H1 (cell line): ENCODE measurements around the gene LIN54. TPM values are rescaled to one million over a fixed set of nuclear protein-coding genes. Genes with fewer than 3 reads are reported as not detected.

Experiments used
- CTCF ChIA-PET: fragments of 300-600 bp; sonication (Branson Sonifier 250); formaldehyde crosslinking; loops from one replicate; lab custom pipeline; 2021; ENCODE audit not compliant: partially characterized antibody; lab: Charles Lee
- POLR2A ChIA-PET: fragments of 300-600 bp; sonication (Branson Sonifier 250); formaldehyde crosslinking; loops from one replicate; lab custom pipeline; 2021; ENCODE audit warnings: inconsistent platforms; ENCODE audit not compliant: partially characterized antibody; lab: Charles Lee
- DNase-seq, 2 experiments: peaks; one replicate each; pipeline versions ENCODE4 v3.0.0 to v3.0.0-alpha.2; 2010 to 2022; ENCODE audit warnings: low spot score in 2 of 2, low read depth in 1 of 2, mixed read lengths in 1 of 2
- FAIRE-seq: peaks from 2 replicates; lab custom pipeline; 2011; peaks lifted over from hg19 to GRCh38; lab: Jason Lieb, UNC
- H2AFZ ChIP-seq: 2 replicates; pipeline ENCODE4 v1.8.1; 2012; ENCODE audit warnings: low read length, inconsistent platforms
- H2AK5ac ChIP-seq: 2 replicates; pipeline ENCODE4 v1.6.1; 2013; ENCODE audit warnings: low read depth, low read length
- H2BK120ac ChIP-seq: replicated peaks from 2 replicates; pipeline ENCODE3; 2013; ENCODE audit warnings: low read depth, low read length, inconsistent platforms
- H2BK12ac ChIP-seq: 2 replicates; pipeline ENCODE4 v1.6.1; 2013; ENCODE audit warnings: low read depth, low read length
- H2BK15ac ChIP-seq: 2 replicates; pipeline ENCODE4 v1.6.1; 2013; ENCODE audit warnings: low read length
- H2BK20ac ChIP-seq: 2 replicates; pipeline ENCODE4 v1.6.1; 2013; ENCODE audit warnings: low read length
- H2BK5ac ChIP-seq: 2 replicates; pipeline ENCODE4 v1.6.1; 2013; ENCODE audit warnings: low read depth, low read length
- H3K14ac ChIP-seq: 2 replicates; pipeline ENCODE4 v1.6.1; 2013; ENCODE audit warnings: inconsistent platforms; ENCODE audit not compliant: insufficient read length
- H3K18ac ChIP-seq: 2 replicates; pipeline ENCODE4 v1.6.1; 2013; ENCODE audit warnings: low read length; ENCODE audit errors: extremely low read depth
- H3K23ac ChIP-seq: 2 replicates; pipeline ENCODE4 v1.6.1; 2013; ENCODE audit warnings: inconsistent platforms; ENCODE audit not compliant: insufficient read length
- H3K23me2 ChIP-seq: 2 replicates; pipeline ENCODE4 v1.6.1; 2013; ENCODE audit warnings: low read depth, low read length
- H3K27ac ChIP-seq: 2 replicates; pipeline ENCODE4 v1.6.1; 2011; ENCODE audit warnings: low read depth, low read length, inconsistent platforms
- H3K27me3 ChIP-seq, 4 experiments: replicated peaks in 1 of 4; 1 replicate in 1 of 4; 2 replicates in 3 of 4; pipeline versions ENCODE4 v1.6.1 to v1.8.1; 2011 to 2013; ENCODE audit warnings: low read length in 3 of 4, mild to moderate bottlenecking in 3 of 4, inconsistent platforms in 2 of 4, mixed read lengths in 2 of 4, moderate library complexity in 1 of 4; ENCODE audit not compliant: control insufficient read depth in 3 of 4, insufficient read depth in 3 of 4; ENCODE audit errors: extremely low read depth in 1 of 4
- H3K36me3 ChIP-seq, 4 experiments: 2 replicates each; pipeline versions ENCODE4 v1.6.1 to v1.8.1; 2011 to 2013; ENCODE audit warnings: mild to moderate bottlenecking in 4 of 4, low read length in 3 of 4, moderate library complexity in 2 of 4, control low read depth in 1 of 4, inconsistent platforms in 1 of 4; ENCODE audit not compliant: insufficient read depth in 4 of 4, control insufficient read depth in 2 of 4
- H3K4ac ChIP-seq: replicated peaks from 2 replicates; pipeline ENCODE3; 2013; ENCODE audit warnings: low read length, low read depth, mixed read lengths, inconsistent platforms; ENCODE audit not compliant: insufficient read length
- H3K4me1 ChIP-seq, 4 experiments: replicated peaks in 1 of 4; 1 replicate in 1 of 4; 2 replicates in 3 of 4; pipeline versions ENCODE4 v1.6.1 to v1.8.1; 2011 to 2013; ENCODE audit warnings: low read length in 3 of 4, inconsistent platforms in 2 of 4, mixed read lengths in 1 of 4; ENCODE audit not compliant: insufficient read depth in 4 of 4, control insufficient read depth in 3 of 4
- H3K4me2 ChIP-seq, 2 experiments: 2 replicates each; pipeline versions ENCODE4 v1.6.1 to v1.8.1; 2011 to 2013; ENCODE audit warnings: low read depth in 2 of 2, low read length in 2 of 2, control low read depth in 1 of 2, inconsistent platforms in 1 of 2, mild to moderate bottlenecking in 1 of 2; ENCODE audit not compliant: insufficient read depth in 1 of 2
- H3K4me3 ChIP-seq, 4 experiments: fragments of 200-600, 300-600 bp in 1 of 4; sonication (generic), shearing (Covaris generic), sonication (Bioruptor Twin) in 1 of 4; 2 replicates each; pipeline versions ENCODE4 v1.5.1 to v1.8.1; 2011 to 2016; ENCODE audit warnings: low read length in 4 of 4, low read depth in 3 of 4, control low read depth in 2 of 4, inconsistent platforms in 2 of 4, mild to moderate bottlenecking in 2 of 4, mixed read lengths in 1 of 4, moderate library complexity in 1 of 4; ENCODE audit not compliant: insufficient read depth in 2 of 4; ENCODE audit errors: extremely low read depth in 1 of 4
- H3K56ac ChIP-seq: replicated peaks from 2 replicates; pipeline ENCODE3; 2013; ENCODE audit warnings: low read depth, mild to moderate bottlenecking, mixed read lengths, low read length, inconsistent platforms; ENCODE audit not compliant: insufficient read length
- H3K79me1 ChIP-seq: 2 replicates; pipeline ENCODE4 v1.6.1; 2013; ENCODE audit warnings: low read depth, low read length, control low read depth
- H3K79me2 ChIP-seq, 2 experiments: 2 replicates each; pipeline versions ENCODE4 v1.6.1 to v1.8.1; 2012 to 2013; ENCODE audit warnings: low read length in 2 of 2, mild to moderate bottlenecking in 2 of 2, inconsistent platforms in 1 of 2; ENCODE audit not compliant: insufficient read depth in 2 of 2, control insufficient read depth in 1 of 2
- H3K9ac ChIP-seq, 4 experiments: replicated peaks in 1 of 4; 1 replicate in 1 of 4; 2 replicates in 3 of 4; pipeline versions ENCODE4 v1.6.1 to v1.8.1; 2011 to 2013; ENCODE audit warnings: low read depth in 3 of 4, low read length in 3 of 4, control low read depth in 2 of 4, mild to moderate bottlenecking in 2 of 4, moderate library complexity in 2 of 4, inconsistent platforms in 1 of 4; ENCODE audit errors: extremely low read depth in 1 of 4
- H3K9me3 ChIP-seq, 2 experiments: 2 replicates each; pipeline versions ENCODE4 v1.6.1 to v1.8.1; 2012 to 2013; ENCODE audit warnings: mild to moderate bottlenecking in 2 of 2, moderate library complexity in 2 of 2, control low read depth in 1 of 2, inconsistent platforms in 1 of 2, low read depth in 1 of 2, low read length in 1 of 2, mixed read lengths in 1 of 2; ENCODE audit not compliant: insufficient read depth in 2 of 2
- H4K20me1 ChIP-seq, 2 experiments: replicated peaks in 1 of 2; 2 replicates each; pipeline versions ENCODE3 to v1.8.1; 2011 to 2013; ENCODE audit warnings: inconsistent platforms in 2 of 2, low read length in 2 of 2, mild to moderate bottlenecking in 1 of 2; ENCODE audit not compliant: insufficient read depth in 2 of 2, control insufficient read depth in 1 of 2
- H4K5ac ChIP-seq: 2 replicates; pipeline ENCODE4 v1.6.1; 2013; ENCODE audit warnings: low read length, low read depth, mixed read lengths, inconsistent platforms; ENCODE audit not compliant: insufficient read length
- H4K8ac ChIP-seq: 2 replicates; pipeline ENCODE4 v1.8.0; 2013; ENCODE audit warnings: mild to moderate bottlenecking, moderate library complexity, low read length, inconsistent platforms; ENCODE audit not compliant: insufficient read depth; ENCODE audit errors: extremely low read depth
- H4K91ac ChIP-seq: replicated peaks from 2 replicates; pipeline ENCODE3; 2013; ENCODE audit warnings: low read length, mixed read lengths, inconsistent platforms; ENCODE audit not compliant: insufficient read length
- ATF2 ChIP-seq: IDR thresholded peaks from 2 replicates; pipeline ENCODE4 v1.6.1; 2012; ENCODE audit warnings: low read length, inconsistent platforms
- EGR1 ChIP-seq: IDR thresholded peaks from 2 replicates; pipeline ENCODE4 v1.6.1; 2011; ENCODE audit warnings: low read depth, low read length, borderline replicate concordance
- HDAC6 ChIP-seq: IDR thresholded peaks from one replicate; pipeline ENCODE4 v1.7.1; 2012; ENCODE audit warnings: low read depth, mild to moderate bottlenecking, inconsistent platforms, low read length, moderate library complexity
- MAFK ChIP-seq: IDR thresholded peaks from 2 replicates; pipeline ENCODE4 v1.6.1; 2012; ENCODE audit warnings: low read depth, mild to moderate bottlenecking, improper control_type of control experiment, low read length
- POU5F1 ChIP-seq: IDR thresholded peaks from 2 replicates; pipeline ENCODE4 v1.6.1; 2011; ENCODE audit warnings: low read depth, mild to moderate bottlenecking, low read length, moderate library complexity
- SP2 ChIP-seq: IDR thresholded peaks from 2 replicates; pipeline ENCODE4 v1.6.1; 2012; ENCODE audit warnings: mild to moderate bottlenecking, low read length, inconsistent platforms
- SRF ChIP-seq: IDR thresholded peaks from 2 replicates; pipeline ENCODE4 v1.6.1; 2011; ENCODE audit warnings: mild to moderate bottlenecking, low read depth, low read length, moderate library complexity
- TAF1 ChIP-seq: IDR thresholded peaks from 2 replicates; pipeline ENCODE4 v1.6.1; 2011; ENCODE audit warnings: mild to moderate bottlenecking, low read depth, low read length
- YY1 ChIP-seq: IDR thresholded peaks from 2 replicates; pipeline ENCODE4 v1.6.1; 2011; ENCODE audit warnings: low read depth, mild to moderate bottlenecking, low read length
- ZNF274 ChIP-seq: IDR thresholded peaks from 2 replicates; pipeline ENCODE4 v1.7.0; 2012; ENCODE audit warnings: low read length, borderline replicate concordance; ENCODE audit errors: extremely low read depth
- WGBS, 2 experiments: shearing (Covaris generic) in 1 of 2; methylation state at CpG; one replicate each; pipeline versions ENCODE4 v1.1.6 to v1.1.7; 2013 to 2015; ENCODE audit warnings: low lambda C conversion rate in 2 of 2, mixed read lengths in 2 of 2, inconsistent platforms in 1 of 2, low coverage in 1 of 2, missing lambda C conversion rate in 1 of 2; ENCODE audit not compliant: insufficient replicate concordance in 2 of 2, insufficient coverage in 1 of 2, insufficient read length in 1 of 2; ENCODE audit errors: extremely low coverage in 1 of 2, missing lambda C conversion rate in 1 of 2; 5-methylcytosine and 5-hydroxymethylcytosine counted together
- polyA plus RNA-seq, 7 experiments: library from polyadenylated mRNA; depleted of rRNA in 3 of 7; stranded (reverse) in 5 of 7; unstranded in 2 of 7; fragments of >200 nt in 5 of 7; fragments of 200-250 nt in 2 of 7; gene quantifications; 1 replicate in 5 of 7; 2 replicates in 1 of 7; 4 replicates in 1 of 7; pipeline versions ENCODE4 v1.2.1 to v1.2.3, GENCODE V29; 2011 to 2013; ENCODE audit warnings: missing spikeins in 2 of 7, mixed read lengths in 2 of 7
- total RNA-seq: library from RNA; stranded (reverse); fragmentation: NEBNext Ultra II Directional; extraction: Animal tissue kit (Norgen Biotek cat#: 25700); gene quantifications from 2 replicates; pipeline ENCODE4 v1.2.1, GENCODE V29; 2021

The LIN54 gene
- total and polyA plus RNA-seq, 2 of the 8 experiments (the other 6 are each of a cell fraction or from before 2014, with no cell fraction given): 5.7 to 11.1 TPM

DNA sequence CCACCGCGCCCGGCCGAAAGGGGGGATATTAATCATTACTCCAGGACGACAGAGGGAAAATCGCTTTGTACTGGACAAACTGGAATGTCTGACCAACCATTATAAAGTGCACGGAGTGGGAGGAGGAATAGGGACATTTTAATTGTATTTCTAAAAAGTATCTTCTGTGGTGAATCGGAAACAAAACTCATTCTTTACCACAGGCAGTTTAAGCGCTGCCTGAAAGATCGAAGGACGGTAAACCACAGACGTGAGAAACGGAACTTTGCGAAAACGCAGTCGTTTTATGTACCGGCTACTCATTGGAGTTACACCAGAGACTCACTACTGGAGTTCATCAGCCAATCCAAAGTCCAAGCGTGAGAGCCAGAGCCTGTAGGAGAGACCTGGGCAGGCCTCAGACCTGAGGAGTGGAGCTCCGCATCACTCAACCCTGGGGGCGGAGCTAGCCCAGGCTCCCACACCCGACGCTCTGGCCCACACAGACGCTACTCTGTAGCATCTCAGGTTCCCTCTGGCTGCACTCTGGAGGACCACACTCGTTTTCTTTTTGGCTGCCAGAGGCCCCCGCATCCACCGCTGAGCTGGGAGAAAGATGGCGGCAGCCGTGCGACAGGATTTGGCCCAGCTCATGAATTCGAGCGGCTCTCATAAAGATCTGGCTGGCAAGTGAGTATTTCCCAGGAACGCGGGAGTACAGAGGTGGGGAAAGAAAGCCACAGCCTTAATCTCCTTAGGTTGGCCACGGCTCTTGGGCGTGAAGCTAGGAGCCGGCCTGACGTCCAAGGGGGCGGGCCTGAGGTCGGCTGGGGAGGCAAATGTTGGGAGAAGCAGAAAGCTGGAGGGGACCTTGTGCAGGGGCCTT lies 24.2 kb upstream of the LIN54 start, which contains the start of gene COPS4:
Gene COPS4, plus strand, starts transcription at position 554 of the 865 bp plus-strand sequence. Its CDS starts 42 bp downstream, at position 596.
- H3K4ac ChIP-seq: no peak within 1 kb of the TSS
- no peak within 1 kb of the TSS for H3K23ac ChIP-seq
- H4K5ac ChIP-seq: peak within 1 kb of the TSS; percentile 73
- no peak within 1 kb of the TSS for H2BK120ac ChIP-seq
- peak within 1 kb of the TSS; percentile 55 to 84 for H3K4me2 ChIP-seq
- WGBS, 2 experiments: 1% methylated on average over 39 of the region's 39 CpGs; no CpG with 5 or more reads in 1 of the 2 experiments
- H3K27ac ChIP-seq: peak within 1 kb of the TSS; percentile 67; the same call in 1 of the 2 replicates
- H2BK15ac ChIP-seq: no peak within 1 kb of the TSS
- H2BK12ac ChIP-seq: no peak within 1 kb of the TSS
- peaks cover 0 to 3% (median under 1%) of the 10 kb centered on the region in 4 experiments; a peak in 1 of 7 replicates for H3K4me1 ChIP-seq
- peak within 1 kb of the TSS; percentile 94 for H3K18ac ChIP-seq
- H2BK20ac ChIP-seq: no peak within 1 kb of the TSS
- peak within 1 kb of the TSS; percentile 48 for H3K56ac ChIP-seq
- no peak within 1 kb of the TSS for H4K91ac ChIP-seq
- no peak within 1 kb of the TSS for H2BK5ac ChIP-seq
- no peak within 1 kb of the TSS for H2AK5ac ChIP-seq
- DNase-seq: peak; percentile 90 to 96
- H3K9ac ChIP-seq: peak within 1 kb of the TSS in 3 of 4 experiments; percentile 80 to 82 (median 81); a peak in 6 of 7 replicates
- H3K23me2 ChIP-seq: peaks cover 4% of the 10 kb centered on the region; the same call in 1 of the 2 replicates
- no peak within 1 kb of the TSS for H3K14ac ChIP-seq
- H3K79me1 ChIP-seq: no peaks in the 10 kb centered on the region; the same call in 1 of the 2 replicates
- no peaks in the 10 kb centered on the region for H3K36me3 ChIP-seq
- ChIA-PET POLR2A (interaction anchor here (0.6 to 1.9 kb wide), 19 partner anchors 9 to 358 kb away, joined by 3 to 20 read pairs (median 4); partner anchors contain the start of genes COQ2, LIN54 and THAP9), CTCF (interaction anchor here (0.6 to 1.1 kb wide), 8 partner anchors 11 to 246 kb away, joined by 3 to 7 read pairs (median 3); no protein-coding TSS in a partner anchor)
- peak; percentile 99 for FAIRE-seq
- H3K9me3 ChIP-seq: no peaks in the 10 kb centered on the region
- H3K79me2 ChIP-seq: peaks cover 0 to 39% of the 10 kb centered on the region in 2 experiments; a peak in 2 of 4 replicates
- H4K8ac ChIP-seq: peak within 1 kb of the TSS; percentile 90; the same call in 1 of the 2 replicates
- no peaks in the 10 kb centered on the region for H4K20me1 ChIP-seq
- H3K4me3 ChIP-seq: peak within 1 kb of the TSS; percentile 82 to 94 (median 90)
- no peaks in the 10 kb centered on the region; a peak in 1 of 7 replicates for H3K27me3 ChIP-seq
- H2AFZ ChIP-seq: peak within 1 kb of the TSS; percentile 95
- TF ChIP-seq ATF2 (no peak; the same call in 1 of the 2 replicates), YY1 (peak; percentile 97), SRF (peak; percentile 90), ZNF274 (no peak), SP2 (peak; percentile 98), MAFK (no peak), POU5F1 (no peak), TAF1 (peak; percentile 97), EGR1 (peak; percentile 96), HDAC6 (no peak)
